K562 (cell line): ENCODE results near the gene EPB42.

Source experiments
- ATF3 ChIP-seq, 2 experiments: fragments of 450-650 bp in 1 of 2; sonication (generic) in 1 of 2; formaldehyde crosslinking in 1 of 2; IDR thresholded peaks in 1 of 2; conservative IDR thresholded peaks in 1 of 2; 2 replicates each; pipeline versions ENCODE4 v1.6.1 to v1.8.1; 2016 to 2023; ENCODE audit warnings: mild to moderate bottlenecking in 2 of 2, moderate library complexity in 2 of 2, inconsistent platforms in 1 of 2, missing genetic modification reagents in 1 of 2
- ATF6 ChIP-seq: sonication (generic); formaldehyde crosslinking; IDR thresholded peaks from 2 replicates; pipeline ENCODE4 v1.4.0; 2020; ENCODE audit warnings: mild to moderate bottlenecking, missing genetic modification reagents
- ATF7 ChIP-seq: fragments of 450-650 bp; IDR thresholded peaks from 2 replicates; pipeline ENCODE4 v1.7.1; 2014; ENCODE audit warnings: mild to moderate bottlenecking, moderate library complexity
- CAMTA2 ChIP-seq: fragments of 250-450 bp; sonication (Bioruptor Pico); conservative IDR thresholded peaks from 2 replicates; pipeline ENCODE4 v1.5.1; 2022
- NCOA1 ChIP-seq: fragments of 450-650 bp; IDR thresholded peaks from 2 replicates; pipeline ENCODE4 v1.6.1; 2016; ENCODE audit warnings: low read depth
- NCOA6 ChIP-seq: fragments of 450-650 bp; IDR thresholded peaks from 2 replicates; pipeline ENCODE4 v1.6.1; 2017; ENCODE audit warnings: mild to moderate bottlenecking
- NRF1 ChIP-seq, 2 experiments: fragments of 450-650 bp; IDR thresholded peaks in 1 of 2; conservative IDR thresholded peaks in 1 of 2; 2 replicates each; pipeline ENCODE4 v1.6.1; 2014; ENCODE audit warnings: mild to moderate bottlenecking in 2 of 2
- POLR2A ChIP-seq: fragments of 450-650 bp; conservative IDR thresholded peaks from 2 replicates; pipeline ENCODE4 v1.6.1; 2016
- RAD21 ChIP-seq, 2 experiments: fragments of 250-450 bp in 1 of 2; fragments of 450-650 bp in 1 of 2; sonication (Bioruptor Pico) in 1 of 2; formaldehyde crosslinking in 1 of 2; IDR thresholded peaks in 1 of 2; conservative IDR thresholded peaks in 1 of 2; 2 replicates each; pipeline versions ENCODE4 v1.4.0 to v1.8.0; 2020 to 2022; ENCODE audit warnings: mild to moderate bottlenecking in 2 of 2, moderate library complexity in 1 of 2
- SIX5 ChIP-seq, 2 experiments: IDR thresholded peaks; 2 replicates each; pipeline ENCODE4 v1.6.1; 2011; ENCODE audit warnings: low read length in 2 of 2, borderline replicate concordance in 1 of 2, low read depth in 1 of 2, mild to moderate bottlenecking in 1 of 2, moderate library complexity in 1 of 2; ENCODE audit not compliant: insufficient read depth in 1 of 2
- ZBTB43 ChIP-seq: sonication (generic); formaldehyde crosslinking; IDR thresholded peaks from 2 replicates; pipeline ENCODE4 v1.8.0; 2023; ENCODE audit warnings: mild to moderate bottlenecking, missing genetic modification reagents
- ZFX ChIP-seq: sonication (generic); formaldehyde crosslinking; IDR thresholded peaks from 2 replicates; pipeline ENCODE4 v1.8.0; 2022; ENCODE audit warnings: mild to moderate bottlenecking, missing genetic modification reagents, moderate library complexity
- ZSCAN29 ChIP-seq: fragments of 450-650 bp; IDR thresholded peaks from 2 replicates; pipeline ENCODE4 v1.6.1; 2017

GRCh38 chr15:43225201-43225949 lies 4.6 kb upstream of the EPB42 start:
- TF ChIP-seq ZSCAN29 (no peak), NCOA1 (no peak), CAMTA2 (no peak), RAD21 (CRISPR knock-in tag; conservative IDR thresholded peaks at IDR 0.05 in 1 of 2, IDR thresholded peaks at IDR 0.05 in 1 of 2) (peak; percentile 81 to 95), NCOA6 (no peak), ATF7 (no peak), ATF6 (CRISPR knock-in tag) (no peak), NRF1 (conservative IDR thresholded peaks at IDR 0.05 in 1 of 2, IDR thresholded peaks at IDR 0.05 in 1 of 2) (no peak), ZBTB43 (CRISPR knock-in tag) (no peak), ATF3 (IDR thresholded peaks at IDR 0.05) (no peak), ATF3 (CRISPR knock-in tag; conservative IDR thresholded peaks at IDR 0.05) (no peak), SIX5 (IDR thresholded peaks at IDR 0.05; ENCODE audit: borderline replicate concordance in 1 of 2, insufficient read depth in 1 of 2, low read depth in 1 of 2, low read length in 2 of 2) (no peak), ZFX (CRISPR knock-in tag) (no peak), POLR2A (no peak)
